GM18861 (cell line): Measurements from ENCODE around the gene DEGS2.

Experiments
- ATAC-seq: cut with Tn5 transposase; IDR thresholded peaks from one replicate; pipeline ENCODE4 v1.9.1; 2021; ENCODE audit not compliant: unreplicated experiment

DEGS2 gene

DNA sequence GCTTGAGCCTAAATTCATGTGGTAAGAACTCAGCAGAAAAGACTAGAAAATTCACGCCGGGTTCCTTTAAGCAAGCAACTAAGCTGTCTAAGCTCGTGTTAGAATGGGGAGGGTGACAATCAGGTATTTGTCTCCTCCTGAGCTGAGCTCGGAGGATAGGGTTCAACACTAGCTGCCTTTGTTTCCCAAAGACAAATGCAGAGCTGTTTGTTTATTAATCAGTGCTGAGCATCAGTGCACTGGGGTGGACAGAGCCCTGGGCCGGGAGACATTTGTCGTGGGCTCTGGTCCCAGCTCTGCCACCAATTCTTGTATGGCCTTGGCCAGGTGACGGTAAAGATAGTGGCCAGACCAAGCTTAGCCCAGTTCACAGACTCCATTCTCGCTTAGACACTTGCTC, 43.7 kb downstream of the DEGS2 start:
- no peak for ATAC-seq

DNA sequence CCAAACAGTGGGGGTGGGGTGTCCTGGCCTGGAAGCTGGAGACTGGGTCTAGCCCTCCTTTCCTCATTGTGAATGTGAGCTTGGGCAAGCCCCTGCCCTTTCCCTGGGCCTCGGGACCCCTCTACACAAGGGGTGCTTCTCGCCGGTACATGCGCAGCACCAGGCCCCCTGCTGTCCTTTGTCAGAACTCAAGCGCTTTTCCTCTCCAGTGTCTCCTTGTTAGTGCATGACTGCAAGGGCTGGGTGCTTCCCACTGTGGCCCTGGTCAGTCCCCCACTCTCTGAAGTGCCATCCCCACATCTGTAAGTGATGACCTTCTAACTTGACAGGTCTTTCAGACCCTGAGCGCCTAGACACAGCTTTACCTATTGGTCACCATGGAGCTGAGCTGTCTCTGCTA, 44.2 kb downstream of the DEGS2 start:
- ATAC-seq = no peak

DNA sequence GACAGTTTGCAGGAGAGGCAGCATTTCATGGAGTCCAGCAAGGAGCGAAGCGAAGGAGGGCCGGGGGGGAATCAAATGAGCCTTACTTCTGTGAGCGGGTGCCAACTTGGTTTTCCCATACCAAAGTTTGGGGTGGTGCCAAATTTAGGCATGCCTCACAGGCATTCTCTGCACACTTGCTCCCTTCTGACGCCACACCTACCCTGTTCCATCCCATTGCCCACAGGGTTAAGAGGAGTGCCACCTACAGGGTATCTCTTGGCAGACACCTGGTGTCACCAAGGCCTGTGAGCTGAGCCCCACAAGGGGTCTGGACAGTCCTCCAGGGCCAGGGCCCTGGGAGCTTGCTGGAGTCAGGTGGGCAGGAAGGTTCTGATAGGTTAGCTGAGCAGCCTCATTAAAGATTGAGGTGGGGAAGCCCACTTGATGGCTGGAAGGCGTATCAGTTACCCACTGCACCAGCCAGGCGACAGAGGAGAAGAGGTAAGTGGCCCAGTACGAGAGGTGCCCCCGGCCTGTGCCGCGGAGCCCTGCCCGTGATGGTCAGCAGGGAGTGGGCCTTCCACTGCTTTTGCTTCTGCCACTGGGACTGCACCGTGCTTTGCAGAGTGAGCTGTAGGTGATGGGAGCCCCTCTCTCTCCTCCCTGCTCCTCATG, 45.2 kb downstream of the DEGS2 start:
- ATAC-seq = no peak

DNA sequence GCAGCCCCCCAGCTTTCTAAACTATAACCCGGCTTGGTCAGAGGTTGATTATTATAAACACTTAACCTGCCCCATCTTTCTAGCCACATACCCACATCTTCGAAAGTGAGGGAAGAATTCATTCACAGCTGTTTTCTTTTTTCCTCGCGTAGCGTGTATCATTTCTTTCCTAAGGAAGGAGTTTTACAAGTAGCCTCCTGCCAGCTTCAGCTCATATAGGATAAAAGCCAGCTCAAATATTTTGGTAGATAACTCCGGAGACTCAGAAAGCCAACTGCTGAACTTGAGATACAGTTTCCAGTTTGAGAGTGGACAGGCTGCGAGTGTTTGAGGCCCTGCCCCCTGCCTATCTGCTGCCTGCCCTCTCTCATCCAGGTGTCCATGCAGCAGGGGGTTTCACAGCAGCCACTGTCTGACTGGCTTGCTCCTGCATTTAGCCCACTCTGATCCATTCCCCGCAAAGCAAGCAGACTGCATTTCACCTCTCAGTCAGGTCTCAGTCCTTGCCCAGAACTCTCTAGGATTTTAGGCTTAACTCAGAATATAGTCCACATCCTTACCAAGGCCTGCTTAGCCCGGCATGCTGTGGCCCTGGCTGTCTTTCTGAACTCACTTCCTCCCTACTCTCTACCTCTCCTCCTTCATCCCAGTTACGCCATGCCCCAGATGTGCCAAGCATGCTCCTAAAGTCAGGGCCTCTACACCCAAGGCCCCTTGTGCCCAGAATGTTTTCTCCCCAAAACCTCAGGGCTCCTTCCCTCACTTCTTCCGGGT, 47.3 kb downstream of the DEGS2 start:
- ATAC-seq = no peak

DNA sequence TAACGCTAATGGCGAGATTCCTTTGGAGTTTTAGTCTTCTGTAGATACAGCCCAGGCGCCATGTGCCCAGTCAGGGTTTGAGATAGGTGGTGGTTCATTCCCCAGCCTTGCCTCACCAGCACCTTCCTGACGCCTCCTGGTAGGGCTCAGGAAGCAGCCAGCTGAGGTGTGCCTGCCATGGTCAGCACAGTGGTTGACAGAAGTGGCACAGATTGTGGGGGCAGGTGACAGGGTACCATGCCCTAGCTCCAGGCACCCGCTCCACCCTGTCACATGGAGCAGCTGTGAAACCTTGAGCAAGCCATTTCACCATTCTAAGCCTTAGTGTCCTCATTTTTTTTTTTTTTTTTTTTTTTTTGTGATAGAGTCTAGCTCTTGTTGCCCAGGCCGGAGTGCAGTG, 48.6 kb downstream of the DEGS2 start:
- no peak for ATAC-seq

DNA sequence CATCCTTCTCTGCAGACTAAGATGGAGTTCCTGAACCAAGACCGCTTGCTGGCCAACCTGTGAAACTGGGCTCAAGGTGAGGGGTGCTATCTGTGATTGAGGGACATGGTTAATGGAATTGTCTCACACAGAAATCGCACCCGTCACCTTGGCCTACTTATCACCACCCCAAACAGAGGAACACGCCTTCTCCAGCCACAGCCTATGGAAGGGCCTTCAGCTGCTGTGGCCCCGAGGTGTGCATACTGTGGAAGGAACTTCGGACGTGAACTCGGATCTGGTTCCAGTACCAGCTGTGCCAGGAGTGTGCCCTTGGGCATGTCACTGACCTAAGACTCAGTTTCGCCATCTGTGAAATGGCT, 49.9 kb downstream of the DEGS2 start:
- no peak for ATAC-seq

DNA sequence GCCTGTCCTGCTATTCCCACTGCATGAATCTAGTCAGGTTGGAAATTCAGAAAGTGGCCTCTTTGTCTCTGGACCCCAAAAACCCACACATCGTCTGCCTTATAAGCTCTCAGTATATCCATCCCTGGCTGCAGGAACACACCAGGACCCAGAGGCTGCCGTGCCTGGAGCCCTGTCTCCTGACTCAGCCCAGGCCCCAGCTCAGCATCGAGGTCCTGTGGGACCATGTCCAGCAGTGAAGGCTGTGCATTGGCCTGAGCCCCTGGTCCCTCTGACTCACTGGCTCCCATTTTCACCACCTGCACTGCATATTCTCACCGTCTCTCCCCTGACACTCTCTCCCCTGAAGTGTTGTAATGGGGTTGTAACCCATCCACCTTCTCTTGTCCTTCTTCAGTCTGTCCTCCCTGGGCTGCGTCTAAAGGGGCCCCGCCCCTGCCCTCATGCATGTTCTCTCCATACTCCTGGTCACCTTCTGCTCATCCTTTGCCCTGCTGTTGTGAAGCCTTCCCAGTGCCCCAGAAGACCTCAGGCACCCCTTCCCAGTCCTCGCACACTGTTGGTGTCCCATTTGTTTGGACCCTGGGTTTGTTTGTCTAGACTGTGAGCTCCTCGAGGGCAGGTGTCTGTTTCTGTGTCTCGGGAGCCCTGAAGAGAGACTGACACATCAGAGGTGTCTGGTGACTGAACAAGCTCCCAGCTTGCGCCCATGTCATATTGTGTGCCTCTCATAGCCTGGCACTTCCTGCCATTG, 50.4 kb downstream of the DEGS2 start:
- ATAC-seq = no peak

DNA sequence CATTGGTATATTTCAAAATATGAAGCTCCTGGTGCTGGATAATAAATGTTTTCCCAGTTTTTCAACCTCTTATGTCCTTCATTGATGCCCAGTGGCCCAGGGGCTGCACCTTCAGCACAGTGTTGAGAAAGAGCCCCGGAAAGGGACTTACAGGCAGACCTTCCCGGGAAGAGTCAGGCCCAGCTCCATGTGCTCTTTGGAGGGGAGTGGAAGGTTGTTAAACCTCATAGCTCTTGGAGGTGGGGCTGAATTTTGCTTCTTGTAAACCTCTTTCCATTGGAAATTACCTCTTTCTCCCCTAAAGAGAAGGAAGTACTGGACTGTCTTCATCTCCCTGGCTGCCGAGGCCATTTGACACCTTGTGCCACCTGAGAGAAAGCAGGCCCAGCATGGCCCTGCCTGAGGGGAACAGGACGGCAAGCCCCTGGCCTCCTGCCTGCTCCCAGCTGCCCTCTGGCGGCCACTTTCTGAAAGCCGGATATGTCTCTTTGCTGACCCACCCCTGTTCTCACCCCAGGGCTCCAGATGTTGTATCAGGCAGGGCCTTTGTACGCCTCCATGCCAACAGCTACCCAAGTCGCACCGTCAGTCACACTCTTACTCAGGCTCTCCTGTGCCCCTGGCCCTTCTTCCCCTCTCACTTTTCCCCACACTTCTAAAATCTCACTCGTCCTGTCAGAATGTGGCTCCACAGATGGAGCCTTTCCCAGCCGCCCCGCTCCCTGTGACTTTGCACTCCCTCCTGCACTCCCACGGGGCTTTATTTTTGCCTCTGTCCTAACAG, 51.2 kb downstream of the DEGS2 start:
- ATAC-seq = peak; percentile 49

DNA sequence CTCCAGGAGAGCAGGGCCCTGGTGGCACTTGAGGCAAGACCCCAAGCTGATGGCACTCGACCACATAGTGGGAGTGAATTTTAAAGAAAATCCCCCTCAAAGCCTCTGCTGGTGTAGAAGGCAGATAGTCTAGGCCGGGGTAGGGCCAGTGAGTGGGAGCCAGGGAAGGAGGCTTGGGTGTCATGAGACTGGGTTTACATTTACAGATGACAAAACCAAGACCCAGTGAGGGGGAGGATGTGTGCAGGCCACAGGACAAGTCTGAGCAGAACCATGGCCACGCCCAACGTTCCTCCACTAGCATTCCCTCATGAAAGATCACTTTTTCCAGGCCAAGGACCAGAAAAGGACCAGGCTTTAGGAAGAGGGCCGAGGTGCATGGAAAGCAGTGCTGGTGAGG, 52.2 kb downstream of the DEGS2 start:
- no peak for ATAC-seq

DNA sequence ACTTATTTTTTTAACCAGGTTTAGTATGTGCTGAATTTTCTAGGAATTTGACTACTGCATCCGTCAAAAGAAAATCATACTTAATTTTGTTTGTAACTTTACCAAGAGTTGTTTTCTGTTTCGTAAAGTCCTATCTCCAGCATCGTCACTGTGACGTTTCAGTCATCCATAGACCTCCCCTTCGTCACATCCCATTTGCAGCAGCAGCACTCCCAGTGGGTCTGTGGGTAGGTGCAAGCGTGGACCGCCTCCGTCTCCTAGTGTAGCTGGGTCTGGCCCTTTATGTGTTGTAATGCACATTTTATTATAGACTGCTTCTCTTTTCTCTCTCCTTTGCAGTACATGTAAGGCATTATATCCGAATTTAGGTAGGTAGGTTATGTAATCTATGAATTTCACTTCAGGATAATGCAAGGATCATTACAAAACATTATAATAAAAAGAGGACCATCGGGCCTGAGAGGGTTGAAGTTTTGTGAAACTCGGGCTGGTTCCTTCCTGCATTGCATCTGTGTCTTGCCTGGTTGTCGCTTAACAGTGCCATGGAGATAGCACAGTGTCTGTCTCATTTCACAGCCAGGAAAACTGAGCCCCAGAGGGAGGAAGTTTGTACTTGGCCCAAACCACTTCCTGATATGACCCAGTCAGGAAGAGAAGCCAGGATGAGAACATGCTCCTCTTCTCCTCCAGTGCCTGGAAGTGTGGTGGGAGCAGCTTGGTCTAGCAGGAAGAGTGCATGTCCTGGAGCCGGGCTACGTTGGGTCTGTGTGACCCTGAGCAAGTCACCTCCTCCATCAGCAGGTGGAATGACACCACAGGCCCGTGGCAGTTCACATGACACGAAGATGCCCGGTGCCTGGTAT, 53.0 kb downstream of the DEGS2 start:
- ATAC-seq = no peak

DNA sequence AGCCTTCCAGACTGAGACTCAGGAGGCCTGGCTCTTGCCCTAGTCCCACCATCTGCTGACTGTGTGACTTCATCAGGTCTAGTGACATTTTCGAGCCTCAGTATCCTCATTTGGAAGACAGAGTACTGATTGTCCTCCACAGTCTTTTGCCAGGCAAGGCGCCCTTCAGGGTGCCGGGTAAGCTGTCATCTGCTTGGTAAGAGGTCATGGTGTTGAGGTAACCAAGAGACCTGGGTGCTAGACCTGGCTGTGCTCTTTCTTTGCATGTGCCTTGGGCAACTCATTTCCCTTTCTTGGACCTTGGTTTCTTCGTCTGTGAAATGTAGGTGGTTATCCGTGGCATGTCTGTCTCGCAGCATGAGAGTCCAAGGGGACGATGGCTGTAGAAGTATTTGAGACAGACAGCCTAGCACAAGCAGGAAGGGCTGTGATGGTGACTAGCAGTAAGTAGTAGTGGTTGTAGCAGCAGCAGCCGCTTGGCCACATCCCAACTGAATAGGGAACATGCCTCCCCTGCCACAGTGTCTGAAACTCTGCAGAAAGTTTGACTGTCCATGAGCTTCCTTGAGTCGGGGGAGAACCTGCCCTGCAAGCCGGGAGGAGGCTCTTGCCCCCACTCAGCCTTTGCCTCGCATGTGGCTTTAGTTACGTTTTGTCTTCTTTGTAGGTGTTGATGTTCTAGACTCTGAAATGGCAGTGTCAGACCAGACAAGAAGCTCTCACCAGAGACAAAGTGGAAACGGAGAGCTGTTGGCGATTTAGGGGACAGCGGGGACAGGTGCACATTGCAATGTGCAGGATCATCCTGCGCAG, 53.9 kb downstream of the DEGS2 start:
- no peak for ATAC-seq

DNA sequence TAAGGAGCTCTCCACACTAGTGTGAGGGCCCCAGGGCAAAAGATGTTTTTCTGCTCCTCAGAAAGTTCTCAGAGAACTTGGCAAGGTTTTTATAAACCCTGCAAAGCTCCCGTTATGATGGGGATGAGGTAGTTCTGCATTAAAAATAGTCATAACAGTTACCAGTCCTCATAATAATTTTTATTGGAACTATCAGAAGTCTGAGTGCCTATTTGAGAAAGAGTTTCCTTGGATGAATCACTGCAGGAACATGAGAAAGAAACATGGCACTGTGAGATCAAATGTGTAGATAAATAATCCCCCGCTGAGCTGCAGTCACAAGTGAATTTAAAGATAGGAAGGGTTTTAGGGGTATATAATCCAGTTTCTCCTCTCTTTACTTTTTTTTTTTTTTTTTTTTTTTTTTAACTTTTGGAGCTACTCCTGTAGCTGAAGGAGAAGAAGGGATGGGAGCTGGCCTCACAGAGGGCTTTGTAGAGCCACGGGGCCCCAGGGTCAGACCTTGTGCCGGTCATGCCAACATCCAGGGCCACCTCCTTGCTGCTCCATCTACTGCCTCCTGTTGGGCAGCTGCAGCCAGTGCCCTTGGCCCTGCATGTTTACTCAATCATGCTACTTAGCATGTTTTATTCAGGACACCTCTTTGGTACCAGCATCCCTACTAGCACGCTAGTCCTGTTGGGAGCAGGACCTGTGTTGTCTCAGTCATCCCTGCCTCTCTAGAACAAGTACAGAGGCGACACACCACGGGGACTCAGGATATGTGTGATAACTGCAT, 54.7 kb downstream of the DEGS2 start:
- no peak for ATAC-seq

DNA sequence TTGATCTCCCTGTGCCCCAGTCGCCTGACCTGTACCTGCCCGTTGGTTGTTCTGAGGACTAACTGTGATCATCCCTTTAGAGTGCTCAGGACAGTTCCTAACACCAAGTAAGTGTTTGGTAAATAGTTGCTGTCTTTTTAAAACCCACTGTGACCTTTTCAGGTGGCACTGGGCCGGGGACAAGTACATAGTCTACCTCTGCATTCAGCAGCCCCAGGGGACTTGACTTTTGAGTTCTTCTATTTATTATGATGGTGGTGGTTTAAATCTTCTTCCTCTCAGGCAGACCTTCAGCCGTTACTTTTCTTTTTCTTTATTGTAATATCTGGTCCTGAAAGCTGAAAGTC, 55.5 kb downstream of the DEGS2 start:
- no peak for ATAC-seq

DNA sequence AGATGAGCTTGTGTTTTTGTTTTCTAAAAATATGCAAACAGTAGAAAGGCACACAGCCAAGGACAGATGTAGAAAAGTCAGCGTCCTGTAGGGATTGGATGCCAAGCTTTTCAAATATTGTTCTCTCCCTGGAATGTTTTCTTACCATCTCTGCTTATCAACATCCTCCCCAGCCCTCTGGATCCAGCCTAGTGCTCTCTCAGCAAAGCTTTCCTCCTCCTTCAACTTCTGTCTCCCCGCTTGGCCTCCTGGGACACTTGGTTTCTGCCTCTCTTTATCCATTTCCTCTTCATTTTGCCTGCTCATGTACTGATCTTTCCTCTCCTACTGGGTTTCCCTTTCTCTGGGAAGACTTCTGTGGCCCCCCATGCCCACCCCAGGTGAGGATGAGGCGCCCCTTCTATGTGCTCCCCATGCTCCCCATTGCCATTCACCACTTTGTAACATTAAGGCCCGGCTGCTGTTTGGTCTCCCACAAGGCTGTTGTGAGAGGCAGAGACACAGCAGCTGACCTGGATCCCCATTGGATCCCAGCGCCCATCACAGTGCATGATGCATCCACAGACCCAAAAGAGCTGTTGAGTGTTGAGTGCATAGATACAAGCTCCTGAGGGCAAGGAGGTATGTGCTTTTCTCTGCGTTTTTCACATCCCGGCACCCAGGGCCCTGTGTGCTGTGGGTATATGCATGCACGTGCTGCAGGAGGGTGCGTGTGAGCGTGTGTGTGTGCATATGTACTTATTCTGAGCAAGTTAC, 56.0 kb downstream of the DEGS2 start:
- ATAC-seq = no peak

DNA sequence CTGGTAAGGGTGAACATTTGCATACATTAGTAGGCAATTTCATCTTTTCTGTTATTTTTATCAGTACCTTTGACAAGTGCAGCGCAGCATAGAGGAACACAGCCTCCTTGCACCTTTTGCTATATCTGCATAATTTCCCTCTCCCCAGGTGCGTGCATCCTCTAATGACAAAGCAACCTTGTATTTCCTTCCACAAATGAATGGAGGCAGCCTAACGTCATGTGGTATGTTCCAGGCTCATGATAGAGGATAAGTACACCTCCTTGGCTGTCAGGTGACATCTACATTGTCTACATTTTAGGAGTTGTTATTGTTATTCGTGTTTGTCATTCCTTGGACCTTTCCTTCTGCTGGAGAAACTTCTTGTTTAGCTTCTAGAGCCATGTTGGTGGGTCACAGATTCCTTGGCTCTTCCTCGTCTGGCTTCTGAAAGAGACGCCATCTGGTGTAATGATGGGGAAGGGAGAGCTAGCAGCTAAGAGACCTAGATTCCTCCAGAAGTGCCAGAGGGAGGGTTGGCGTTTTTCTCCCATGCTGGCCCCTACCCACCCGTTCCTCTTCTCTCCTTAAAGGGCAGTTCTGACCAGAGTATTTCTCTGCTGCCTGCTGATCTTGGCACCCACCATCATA, 57.2 kb downstream of the DEGS2 start:
- no peak for ATAC-seq

DNA sequence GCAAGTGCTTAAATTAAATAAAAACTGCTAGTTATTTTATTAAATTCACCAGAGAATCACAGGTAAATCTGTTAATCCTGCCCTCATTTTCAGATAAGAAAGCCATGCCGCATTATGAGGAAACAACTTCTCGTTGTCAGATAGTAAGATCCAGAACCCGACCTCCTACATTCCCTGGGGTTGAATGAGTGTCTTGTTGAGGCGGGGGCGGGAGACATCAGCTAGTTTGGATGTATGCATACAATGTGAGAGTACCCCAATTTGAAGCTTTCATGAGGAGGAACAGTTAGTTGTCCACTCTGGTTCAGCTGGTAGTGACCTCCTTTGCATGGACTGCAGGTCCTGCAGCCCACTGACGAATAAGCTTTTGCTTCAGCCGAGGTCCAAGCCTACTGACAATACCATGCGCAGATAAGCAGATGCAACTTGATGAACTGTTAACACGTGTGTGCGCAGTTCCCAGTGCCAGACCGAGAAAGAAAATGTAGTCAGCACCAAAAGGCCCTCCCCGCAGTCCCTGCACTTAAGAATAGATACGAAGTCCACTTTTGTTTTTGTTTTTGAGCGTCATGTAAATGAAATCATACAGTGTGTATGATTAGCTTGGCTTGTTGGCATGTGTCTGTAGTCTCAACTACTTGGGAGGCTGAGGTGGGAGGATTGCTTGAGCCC, 59.3 kb downstream of the DEGS2 start:
- ATAC-seq = no peak

DNA sequence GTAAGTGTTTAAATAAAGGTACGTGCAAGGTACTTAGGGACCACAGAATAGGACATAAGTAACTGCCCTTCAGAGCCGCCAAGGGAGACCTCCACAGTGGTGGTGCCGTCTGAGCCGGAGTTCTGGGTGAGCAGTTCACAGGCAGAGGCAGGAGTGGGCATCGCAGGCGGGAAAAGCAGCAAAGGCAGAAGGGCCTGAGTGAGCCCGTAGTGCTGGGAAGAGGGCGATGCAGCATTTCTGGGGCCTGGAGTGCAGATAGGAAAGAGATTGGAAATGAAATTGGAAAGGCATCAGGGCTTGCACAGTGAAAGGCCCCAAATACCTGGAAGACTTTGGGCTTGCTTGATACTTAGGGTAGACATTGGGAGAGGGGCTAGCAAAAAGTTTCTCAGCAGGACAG, 61.3 kb downstream of the DEGS2 start:
- no peak for ATAC-seq
